Cardiac septum (tissue), 1 donor: Measurements from ENCODE around the gene KCNQ5. TPM values are rescaled to one million over a fixed set of nuclear protein-coding genes. Genes with fewer than 3 reads are reported as not detected.

ENCODE experiments used
- DNase-seq: peaks from one replicate; pipeline ENCODE4 v3.0.0-alpha.2; 2020; ENCODE audit warnings: low spot score
- intact Hi-C: fragments of 100-400 bp; cut with DNase I; formaldehyde crosslinking; loops from one replicate; pipeline ENCODE4 v1.14.0; 2022
- total RNA-seq: library from RNA; stranded (reverse); fragmentation: NEBNext Ultra II Directional; extraction: Animal tissue kit (Norgen Biotek cat#: 25700); gene quantifications from one replicate; pipeline ENCODE4 v1.2.1, GENCODE V29; 2021
- donor health status: DM: no; HTN: no; CAD: no.

KCNQ5 gene
- total RNA-seq, 1 donor from 2014 or later = not detected

GRCh38 chr6:73027691-73028090 is 405.8 kb downstream of the KCNQ5 start:
- intact Hi-C loops = no loop called here
- no peak for DNase-seq

- intact Hi-C loops = no loop called here
- DNase-seq = no peak
Measured at GRCh38 chr6:73028124-73028766, 406.4 kb downstream of the KCNQ5 start.

- intact Hi-C loops = no loop called here
- no peak for DNase-seq
Measured at GRCh38 chr6:73028893-73029450, 407.1 kb downstream of the KCNQ5 start.

- intact Hi-C loops = no loop called here
- DNase-seq = no peak
Measured at GRCh38 chr6:73030257-73030656, 408.4 kb downstream of the KCNQ5 start.

- intact Hi-C loops = no loop called here
- no peak for DNase-seq
Measured at GRCh38 chr6:73030791-73031782, 409.2 kb downstream of the KCNQ5 start.

GRCh38 chr6:73032586-73032985 is 410.7 kb downstream of the KCNQ5 start:
- no peak for DNase-seq
- intact Hi-C loops = no loop called here

- intact Hi-C loops = no loop called here
- no peak for DNase-seq
Measured at GRCh38 chr6:73036689-73037088, 414.8 kb downstream of the KCNQ5 start.

- DNase-seq = no peak
Measured at GRCh38 chr6:73041051-73041450, 419.2 kb downstream of the KCNQ5 start.

GRCh38 chr6:73042892-73043291 is 421.0 kb downstream of the KCNQ5 start:
- intact Hi-C loops = no loop called here
- DNase-seq = no peak

More at GRCh38 chr6:73041051-73041450, 419.2 kb downstream of the KCNQ5 start:
- intact Hi-C loops = no loop called here

- intact Hi-C loops = no loop called here
- no peak for DNase-seq
Measured at GRCh38 chr6:73043446-73043845, 421.6 kb downstream of the KCNQ5 start.

GRCh38 chr6:73045609-73046008 is 423.7 kb downstream of the KCNQ5 start:
- intact Hi-C loops = no loop called here

GRCh38 chr6:73047801-73048200 is 425.9 kb downstream of the KCNQ5 start:
- intact Hi-C loops = no loop called here
- no peak for DNase-seq

More at GRCh38 chr6:73045609-73046008, 423.7 kb downstream of the KCNQ5 start:
- no peak for DNase-seq

- intact Hi-C loops = no loop called here
- no peak for DNase-seq
Measured at GRCh38 chr6:73049971-73050594, 428.2 kb downstream of the KCNQ5 start.

- DNase-seq = no peak
- intact Hi-C loops = no loop called here
Measured at GRCh38 chr6:73050706-73051105, 428.8 kb downstream of the KCNQ5 start.

GRCh38 chr6:73051147-73051546 is 429.3 kb downstream of the KCNQ5 start:
- intact Hi-C loops = no loop called here
- DNase-seq = no peak

GRCh38 chr6:73054958-73055357 is 433.1 kb downstream of the KCNQ5 start:
- intact Hi-C loops = no loop called here
- no peak for DNase-seq

GRCh38 chr6:73058736-73059135 is 436.9 kb downstream of the KCNQ5 start:
- no peak for DNase-seq
- intact Hi-C loops = no loop called here

- no peak for DNase-seq
- intact Hi-C loops = no loop called here
Measured at GRCh38 chr6:73062130-73062529, 440.3 kb downstream of the KCNQ5 start.

- DNase-seq = no peak
- intact Hi-C loops = no loop called here
Measured at GRCh38 chr6:73062837-73063236, 441.0 kb downstream of the KCNQ5 start.

- DNase-seq = no peak
- intact Hi-C loops = no loop called here
Measured at GRCh38 chr6:73064266-73064665, 442.4 kb downstream of the KCNQ5 start.
